ENCODE data around the gene TBR1.

The TBR1 gene

GRCh38 chr2:161427664-161428587 is 11.8 kb downstream of the TBR1 start:
- no peak for DNase-seq (ENCODE audit: low read depth)

DNA sequence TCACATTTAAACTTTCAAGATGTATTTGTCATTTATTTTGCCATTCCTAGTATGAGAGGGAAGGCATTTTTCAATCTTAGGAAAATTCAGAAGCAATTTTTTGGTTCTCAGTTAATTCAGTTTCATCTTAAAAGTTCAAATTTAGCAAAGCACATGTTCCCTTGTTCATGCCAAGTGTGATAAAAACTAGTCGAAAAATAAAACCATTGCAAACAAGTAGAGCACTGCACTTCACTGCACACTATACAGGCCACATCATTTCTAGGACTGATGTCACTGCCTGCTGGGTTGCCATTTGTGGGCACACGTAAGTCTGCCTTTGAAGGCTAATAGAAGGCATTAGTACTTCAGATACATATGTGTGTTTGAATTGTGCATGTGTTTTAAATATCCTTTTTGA is 14.3 kb downstream of the TBR1 start:
- no peak for DNase-seq (ENCODE audit: low read depth)

GRCh38 chr2:161432107-161432506 is 16.0 kb downstream of the TBR1 start:
- no peak for DNase-seq (ENCODE audit: low read depth)

DNA sequence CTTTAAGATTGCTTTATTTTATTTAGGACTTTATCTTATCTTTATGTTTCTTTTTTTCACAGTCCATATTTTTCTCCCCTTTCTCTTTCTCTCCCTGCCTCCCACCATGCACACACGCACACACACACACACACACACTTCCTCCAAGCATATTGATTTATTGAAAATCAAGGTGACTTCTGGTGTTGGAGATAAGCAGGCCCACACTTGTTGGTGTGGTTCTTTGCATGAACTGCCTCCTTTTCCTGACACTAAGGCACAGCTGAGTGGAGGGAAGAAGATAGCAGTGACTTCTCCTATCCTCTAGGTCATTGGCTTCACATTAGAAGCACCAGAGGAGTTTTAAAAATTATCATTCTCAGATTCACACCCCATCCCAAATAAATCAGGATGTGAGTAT is 18.0 kb downstream of the TBR1 start:
- DNase-seq (ENCODE audit: low read depth), result no peak

DNA sequence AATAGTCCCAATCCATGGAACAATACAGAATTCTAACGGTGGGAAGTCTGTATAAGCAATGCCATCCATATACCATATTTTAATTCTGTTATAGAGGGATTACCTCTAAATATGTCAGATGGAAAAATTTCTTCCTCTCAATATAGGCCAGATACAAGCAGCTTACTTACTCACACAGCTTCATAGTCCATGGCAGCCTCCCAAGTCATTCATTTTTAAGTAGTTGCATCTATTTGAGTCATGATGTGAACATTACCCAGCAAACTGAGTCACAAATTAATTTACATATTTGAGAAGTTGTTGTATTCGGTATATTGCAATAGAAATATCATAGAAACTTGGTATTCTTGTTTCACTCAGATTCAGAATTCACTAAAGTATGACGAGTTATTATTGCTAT is 20.3 kb downstream of the TBR1 start:
- peak; percentile 72 for DNase-seq (ENCODE audit: low read depth)

DNA sequence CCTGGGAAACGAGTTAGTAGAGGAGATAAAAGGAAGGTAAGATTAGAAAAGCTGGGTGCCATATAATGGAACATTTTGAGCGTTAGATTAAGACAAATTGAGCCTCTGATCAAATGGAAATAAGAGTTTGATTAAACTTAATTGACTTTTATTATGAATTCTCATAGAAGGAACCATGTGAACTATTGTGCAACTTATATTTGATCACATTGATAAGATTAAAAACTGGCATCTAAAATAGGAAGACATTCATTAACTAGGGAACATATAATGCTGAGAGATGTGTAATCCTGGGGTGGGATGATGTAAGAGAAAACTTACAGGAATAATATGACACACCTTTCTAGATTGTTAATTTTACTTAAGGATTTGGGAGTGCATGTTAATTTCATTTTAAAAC is 22.5 kb downstream of the TBR1 start:
- no peak for DNase-seq (ENCODE audit: low read depth)

GRCh38 chr2:161445097-161445496 is 29.0 kb downstream of the TBR1 start:
- DNase-seq (ENCODE audit: low read depth), result no peak

DNA sequence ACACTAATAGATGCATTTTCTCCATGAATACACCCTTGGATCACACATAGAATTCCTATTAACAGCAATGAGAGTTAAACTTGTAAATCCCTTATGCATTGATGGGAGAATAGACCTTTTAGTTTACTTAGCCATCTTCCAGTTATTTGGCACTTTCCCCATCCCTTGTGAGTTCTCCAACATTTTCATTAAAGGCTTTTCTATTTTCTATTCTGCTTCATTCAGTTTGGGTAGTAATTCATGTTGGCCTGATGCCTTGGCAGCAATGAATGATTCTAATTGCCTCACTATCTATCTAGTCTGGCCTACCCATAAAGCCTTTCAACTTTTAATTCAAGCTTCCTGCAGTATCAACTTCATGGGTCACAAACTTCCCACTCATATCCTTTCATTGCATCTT is 32.3 kb downstream of the TBR1 start:
- DNase-seq (ENCODE audit: low read depth), result no peak

DNA sequence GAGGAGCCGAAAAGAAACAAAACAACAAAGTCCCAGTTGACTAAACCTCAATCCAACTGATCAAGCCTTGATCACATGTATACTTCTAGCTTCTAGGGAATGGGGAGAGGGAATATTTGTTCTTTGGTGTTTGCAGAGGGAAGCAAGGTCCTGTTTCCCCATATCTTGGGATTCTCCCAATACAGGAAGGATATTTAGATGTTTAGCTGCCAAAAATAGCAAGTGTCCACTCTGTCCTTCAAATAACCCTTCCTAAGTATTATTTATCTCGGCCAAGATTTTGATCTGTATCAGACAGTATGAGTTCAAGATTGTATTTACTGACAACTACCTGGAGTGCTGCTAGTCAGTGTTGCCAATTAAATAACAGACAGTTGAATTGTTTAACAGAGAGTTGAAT is 55.5 kb downstream of the TBR1 start:
- no peak for DNase-seq (ENCODE audit: low read depth)

GRCh38 chr2:161474920-161475319 is 58.8 kb downstream of the TBR1 start:
- DNase-seq (ENCODE audit: low read depth), result no peak

Data from GM04504 (cell line).